OCI-LY7 (cell line): ENCODE data around the gene UBE2E3. TPM values are rescaled to one million over a fixed set of nuclear protein-coding genes. Genes with fewer than 3 reads are reported as not detected.
A peak's percentile ranks its signal among the peaks of the same experiment; 100 is the strongest.

ENCODE experiments used
- BruUV-seq: library from RNA; stranded (reverse); fragments of 400-500 nt; replicated peaks from 2 replicates; lab custom pipeline; 2021; lab: Mats Ljungman, UMichigan
- CTCF ChIA-PET: fragments of 300-600 bp; sonication (Branson Sonifier 250); formaldehyde crosslinking; loops from one replicate; lab custom pipeline; 2022; ENCODE audit warnings: antibody characterized with exemption; ENCODE audit not compliant: unreplicated experiment; lab: Charles Lee
- POLR2A ChIA-PET: fragments of 300-600 bp; sonication (Branson Sonifier 250); formaldehyde crosslinking; loops from one replicate; lab custom pipeline; 2022; ENCODE audit warnings: antibody characterized with exemption; lab: Charles Lee
- DNase-seq: peaks from one replicate; pipeline ENCODE4 v3.0.0-alpha.2; 2015; ENCODE audit warnings: low spot score
- H2AFZ ChIP-seq: fragments of 200-600 bp; sonication (generic), shearing (Covaris generic); 2 replicates; pipeline ENCODE4 v1.6.1; 2014; ENCODE audit warnings: mild to moderate bottlenecking, antibody characterized with exemption, low read length, moderate library complexity
- H3K27ac ChIP-seq: fragments of 200-600 bp; sonication (generic); 2 replicates; pipeline ENCODE4 v1.5.1; 2014; ENCODE audit warnings: mixed run types, low read depth, mild to moderate bottlenecking, moderate library complexity, low read length, inconsistent platforms; ENCODE audit not compliant: poor library complexity, severe bottlenecking
- H3K36me3 ChIP-seq: fragments of 200-600 bp; sonication (generic); 2 replicates; pipeline ENCODE4 v1.6.1; 2014; ENCODE audit warnings: mild to moderate bottlenecking, antibody characterized with exemption, low read length, moderate library complexity, mixed read lengths; ENCODE audit not compliant: insufficient read depth
- H3K4me1 ChIP-seq: fragments of 200-600 bp; sonication (generic); 2 replicates; pipeline ENCODE4 v1.5.1; 2014; ENCODE audit warnings: mild to moderate bottlenecking, low read length; ENCODE audit not compliant: insufficient read depth, poor library complexity, severe bottlenecking
- H3K4me2 ChIP-seq: fragments of 200-600 bp; sonication (generic); 2 replicates; pipeline ENCODE4 v1.6.1; 2014; ENCODE audit warnings: mild to moderate bottlenecking, low read length
- H3K4me3 ChIP-seq: fragments of 200-600 bp; sonication (generic); 2 replicates; pipeline ENCODE4 v1.5.1; 2014; ENCODE audit warnings: mild to moderate bottlenecking, low read depth, low read length; ENCODE audit not compliant: poor library complexity, severe bottlenecking
- H3K79me2 ChIP-seq: fragments of 200-600 bp; sonication (generic); 2 replicates; pipeline ENCODE4 v1.6.1; 2016; ENCODE audit warnings: low read depth, mild to moderate bottlenecking, low read length, moderate library complexity, mixed read lengths; ENCODE audit not compliant: insufficient read depth
- H3K9me2 ChIP-seq: fragments of 200-600 bp; sonication (generic); 2 replicates; pipeline ENCODE4 v1.6.1; 2016; ENCODE audit warnings: mild to moderate bottlenecking, low read length, mixed read lengths; ENCODE audit not compliant: insufficient read depth
- H3K9me3 ChIP-seq: fragments of 200-600 bp; sonication (generic); 2 replicates; pipeline ENCODE4 v1.6.1; 2014; ENCODE audit warnings: mild to moderate bottlenecking, mixed run types, low read length, mixed read lengths
- H4K20me1 ChIP-seq: fragments of 200-600 bp; sonication (generic); 2 replicates; pipeline ENCODE4 v1.6.1; 2014; ENCODE audit warnings: mild to moderate bottlenecking, antibody characterized with exemption, low read length, moderate library complexity, mixed read lengths; ENCODE audit not compliant: insufficient read depth
- EZH2phosphoT487 ChIP-seq: fragments of 200-600 bp; sonication (generic); IDR thresholded peaks from 2 replicates; pipeline ENCODE4 v1.6.1; 2018; ENCODE audit warnings: low read depth, borderline replicate concordance, mild to moderate bottlenecking, mixed run types, antibody characterized with exemption, low read length, moderate library complexity, mixed read lengths
- intact Hi-C: fragments of 100-400 bp; cut with micrococcal nuclease; formaldehyde crosslinking; loops from one replicate; pipeline ENCODE4 v1.10.0; 2022; ENCODE audit not compliant: unreplicated experiment
- total RNA-seq, 2 experiments: library from RNA; depleted of rRNA in 1 of 2; stranded (reverse); fragments of >200 nt in 1 of 2; shearing (Covaris generic) in 1 of 2; gene quantifications; 2 replicates each; pipeline ENCODE4 v1.2.3, GENCODE V29; 2014 to 2022
- TF ChIP-seq, protein P1 (sequence below): fragments of 200-600 bp; sonication (generic); conservative IDR thresholded peaks from 2 replicates; pipeline ENCODE4 v1.5.1; 2014; ENCODE audit warnings: mild to moderate bottlenecking, antibody characterized with exemption, low read length, moderate library complexity, mixed read lengths

Gene UBE2E3
- total RNA-seq, 2 experiments from 2014 or later = 33.7 to 48.6 TPM

DNA sequence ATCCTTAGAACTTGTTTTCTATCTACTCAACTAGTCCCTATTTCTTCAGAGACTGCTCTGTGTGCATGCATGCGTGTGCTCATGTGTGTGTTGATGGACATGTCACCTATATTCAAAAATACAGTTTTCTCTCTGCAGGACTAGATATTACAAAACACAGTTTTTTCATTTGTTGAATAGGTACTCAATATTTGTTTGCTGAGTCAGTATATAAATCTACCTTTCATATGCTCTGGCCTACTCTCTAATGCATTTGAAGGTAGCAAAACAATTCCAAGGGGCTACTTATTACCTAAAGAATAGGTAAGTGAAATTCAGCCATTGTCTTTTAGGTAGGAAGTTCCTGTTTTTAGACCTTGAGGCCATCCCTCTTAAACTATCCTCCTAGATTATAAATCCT lies 8.6 kb upstream of the UBE2E3 start:
- Histone ChIP-seq H2AFZ (no peak overlapping the region), H3K4me1 (no peaks in the 10 kb centered on the region), H3K9me3 (no peaks in the 10 kb centered on the region), H4K20me1 (no peaks in the 10 kb centered on the region), H3K79me2 (no peaks in the 10 kb centered on the region), H3K36me3 (no peaks in the 10 kb centered on the region), H3K9me2 (no peaks in the 10 kb centered on the region), H3K27ac (no peak overlapping the region), H3K4me3 (no peak overlapping the region), H3K4me2 (no peak overlapping the region)
- no peak for DNase-seq
- no TSS peak for BruUV-seq
- intact Hi-C loops = no loop called here
- POLR2A ChIA-PET = interaction anchor here (0.7 kb wide), 1 partner anchor 850 kb away, joined by 3 read pairs; no protein-coding TSS in a partner anchor
- TF ChIP-seq, protein P1, sequence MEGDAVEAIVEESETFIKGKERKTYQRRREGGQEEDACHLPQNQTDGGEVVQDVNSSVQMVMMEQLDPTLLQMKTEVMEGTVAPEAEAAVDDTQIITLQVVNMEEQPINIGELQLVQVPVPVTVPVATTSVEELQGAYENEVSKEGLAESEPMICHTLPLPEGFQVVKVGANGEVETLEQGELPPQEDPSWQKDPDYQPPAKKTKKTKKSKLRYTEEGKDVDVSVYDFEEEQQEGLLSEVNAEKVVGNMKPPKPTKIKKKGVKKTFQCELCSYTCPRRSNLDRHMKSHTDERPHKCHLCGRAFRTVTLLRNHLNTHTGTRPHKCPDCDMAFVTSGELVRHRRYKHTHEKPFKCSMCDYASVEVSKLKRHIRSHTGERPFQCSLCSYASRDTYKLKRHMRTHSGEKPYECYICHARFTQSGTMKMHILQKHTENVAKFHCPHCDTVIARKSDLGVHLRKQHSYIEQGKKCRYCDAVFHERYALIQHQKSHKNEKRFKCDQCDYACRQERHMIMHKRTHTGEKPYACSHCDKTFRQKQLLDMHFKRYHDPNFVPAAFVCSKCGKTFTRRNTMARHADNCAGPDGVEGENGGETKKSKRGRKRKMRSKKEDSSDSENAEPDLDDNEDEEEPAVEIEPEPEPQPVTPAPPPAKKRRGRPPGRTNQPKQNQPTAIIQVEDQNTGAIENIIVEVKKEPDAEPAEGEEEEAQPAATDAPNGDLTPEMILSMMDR = no peak
- TF ChIP-seq EZH2phosphoT487 = no peak
- CTCF ChIA-PET = no interaction called here

DNA sequence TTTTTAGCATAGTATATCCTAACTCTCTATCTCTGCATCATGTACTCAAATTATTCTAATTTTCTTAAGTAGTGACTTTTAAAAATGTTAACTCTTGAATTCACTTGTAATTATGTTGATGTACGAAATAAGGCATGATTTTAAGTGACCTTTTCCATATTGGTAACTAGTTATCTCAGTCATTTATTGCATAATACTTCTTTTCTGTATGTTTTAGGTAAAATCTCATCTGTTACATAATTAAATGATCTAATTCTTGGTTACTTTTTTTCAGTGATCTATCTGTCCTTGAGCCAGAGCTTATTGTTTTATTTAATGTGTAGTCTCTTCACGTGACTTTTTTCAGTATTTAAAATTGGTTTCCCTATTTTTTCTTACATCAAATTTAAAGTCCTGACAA lies 4.8 kb upstream of the UBE2E3 start:
- Histone ChIP-seq H3K27ac (no peak overlapping the region), H3K4me2 (no peak overlapping the region), H3K4me3 (no peak overlapping the region), H3K36me3 (no peaks in the 10 kb centered on the region), H3K9me2 (no peaks in the 10 kb centered on the region), H4K20me1 (no peaks in the 10 kb centered on the region), H3K79me2 (no peaks in the 10 kb centered on the region), H2AFZ (no peak overlapping the region), H3K9me3 (no peaks in the 10 kb centered on the region), H3K4me1 (peaks cover 8% of the 10 kb centered on the region)
- CTCF ChIA-PET = no interaction called here
- no peak for DNase-seq
- TF ChIP-seq, protein P1 = no peak
- no peak for TF ChIP-seq EZH2phosphoT487
- intact Hi-C loops = loop anchor here (2.0 kb wide), 1 partner anchor 15 kb away; no protein-coding TSS in a partner anchor
- no TSS peak for BruUV-seq
- POLR2A ChIA-PET = interaction anchor here (0.6 kb wide), 1 partner anchor 221 kb away, joined by 3 read pairs; no protein-coding TSS in a partner anchor

DNA sequence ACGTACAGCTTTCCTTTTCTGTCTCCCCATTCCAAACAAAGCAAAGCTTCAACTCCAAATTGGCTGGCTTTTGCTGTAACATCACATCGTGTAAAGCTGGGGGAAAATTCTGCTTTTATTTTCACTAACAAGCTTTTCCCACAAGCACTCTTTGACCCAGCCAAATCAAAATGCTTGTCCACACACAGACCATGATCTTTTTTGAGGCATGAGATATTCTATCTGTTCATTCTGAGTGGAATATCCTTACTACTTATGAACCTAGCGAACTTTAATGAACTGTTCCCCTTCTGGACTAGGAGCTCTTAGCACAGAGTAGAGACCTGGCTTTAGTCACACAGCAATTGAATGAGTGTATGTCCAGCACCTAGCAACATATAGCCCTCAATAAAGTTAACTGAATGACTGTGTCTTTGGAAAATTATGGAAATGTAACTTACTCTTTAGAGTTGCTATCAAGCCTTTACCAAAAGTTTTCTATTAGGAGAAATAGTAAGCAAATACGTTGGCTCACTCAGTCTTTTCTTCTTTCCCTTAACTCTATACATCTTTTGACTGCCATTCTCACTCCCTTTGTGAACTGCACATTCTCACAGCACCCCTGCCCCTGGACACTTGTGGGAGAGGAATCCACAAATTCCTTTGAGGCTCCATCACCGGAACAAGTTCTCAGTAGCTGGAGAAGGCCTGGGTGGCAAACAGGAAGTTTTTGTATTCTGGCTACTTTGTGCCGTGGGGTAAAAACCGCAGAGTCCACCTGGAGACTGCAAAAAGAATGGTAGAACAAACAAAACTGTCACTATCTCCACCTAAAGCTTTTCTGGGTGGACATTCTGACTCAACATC lies 1.3 kb upstream of the UBE2E3 start:
- TF ChIP-seq, protein P1 = no peak
- TF ChIP-seq EZH2phosphoT487 = no peak
- Histone ChIP-seq H3K4me1 (peaks cover 34% of the 10 kb centered on the region), H4K20me1 (no peaks in the 10 kb centered on the region), H3K4me3 (peak overlapping the region; percentile 69), H3K36me3 (peaks cover 12% of the 10 kb centered on the region; the same call in 1 of the 2 replicates), H3K9me2 (no peaks in the 10 kb centered on the region), H2AFZ (peak overlapping the region; percentile 80), H3K79me2 (no peaks in the 10 kb centered on the region), H3K27ac (no peak overlapping the region), H3K9me3 (no peaks in the 10 kb centered on the region), H3K4me2 (peak overlapping the region; percentile 63)
- no TSS peak for BruUV-seq
- ChIA-PET POLR2A (interaction anchor here (0.6 to 2.6 kb wide), 11 partner anchors 10 to 823 kb away, joined by 3 to 20 read pairs (median 3); no protein-coding TSS in a partner anchor), CTCF (no interaction called here)
- peak; percentile 8 for DNase-seq
- intact Hi-C loops = no loop called here
